Peyer's patch (tissue), 4 donors: ENCODE results near the gene C1orf87. TPM values are rescaled to one million over a fixed set of nuclear protein-coding genes. Genes with fewer than 3 reads are reported as not detected.

Experiments
- DNase-seq, 3 donors: peaks; one replicate each; pipeline ENCODE4 v3.0.0-alpha.2; 2017 to 2019
- H3K27ac ChIP-seq, 4 donors: fragments of 200-600 bp; sonication (generic); one replicate each; pipeline ENCODE4 v1.5.1; 2016 to 2019
- H3K27me3 ChIP-seq, 2 donors: fragments of 200-600 bp; sonication (generic); one replicate each; pipeline ENCODE4 v1.5.1; 2019
- H3K36me3 ChIP-seq, 3 donors: fragments of 200-600 bp; sonication (generic); one replicate each; pipeline ENCODE4 v1.5.1; 2016 to 2019
- H3K4me1 ChIP-seq, 4 donors: fragments of 200-600 bp; sonication (generic); one replicate each; pipeline ENCODE4 v1.5.1; 2016 to 2019
- H3K4me3 ChIP-seq, 4 donors: fragments of 200-600 bp; sonication (generic); 1 replicate in 3 of 4; 2 replicates in 1 of 4; pipeline ENCODE4 v1.5.1; 2016 to 2019; ENCODE audit warnings: mild to moderate bottlenecking in 1 of 4
- H3K9me3 ChIP-seq, 4 donors: fragments of 200-600 bp; sonication (generic); one replicate each; pipeline ENCODE4 v1.5.1; 2016 to 2019; ENCODE audit warnings: mild to moderate bottlenecking in 1 of 4
- CTCF ChIP-seq, 6 experiments: fragments of 450-650 bp in 4 of 6; fragments of 200-600 bp in 2 of 6; sonication (generic) in 1 of 6; IDR thresholded peaks; one replicate each; pipeline ENCODE4 v1.5.1; 2017 to 2019; ENCODE audit warnings: antibody characterized with exemption in 6 of 6, mild to moderate bottlenecking in 3 of 6, moderate library complexity in 1 of 6
- POLR2A ChIP-seq, 2 donors: fragments of 450-650 bp; IDR thresholded peaks; one replicate each; pipeline ENCODE4 v1.5.1; 2017; ENCODE audit warnings: antibody characterized with exemption in 2 of 2, mild to moderate bottlenecking in 2 of 2, moderate library complexity in 2 of 2
- total RNA-seq, 4 donors: library from RNA; depleted of rRNA; stranded (reverse); fragments of >200 nt; gene quantifications; one replicate each; pipeline ENCODE4 v1.1.0, GENCODE V29; 2016

C1orf87 gene
- not detected for total RNA-seq

- TF ChIP-seq CTCF (IDR thresholded peaks at IDR 0.05), result no peak
- TF ChIP-seq POLR2A (IDR thresholded peaks at IDR 0.05), result no peak
- H3K9me3 ChIP-seq, result no peaks in the 10 kb centered on the region
- H3K4me3 ChIP-seq, result peak within 1 kb of the TSS in 1 of 4 donors; percentile 14
- DNase-seq, result peak in 1 of 3 donors; percentile 46
- no peaks in the 10 kb centered on the region for H3K36me3 ChIP-seq
- H3K4me1 ChIP-seq, result no peaks in the 10 kb centered on the region
- peaks cover 0 to 3% of the 10 kb centered on the region in 2 donors for H3K27me3 ChIP-seq
- no peak within 1 kb of the TSS for H3K27ac ChIP-seq
Observed at GRCh38 chr1:60073605-60074278, at the start of gene C1orf87. C1orf87 (minus strand) TSS chr1:60073770; CDS start chr1:60072643, 1,127 bp downstream.

- Histone ChIP-seq H3K9me3 (no peaks in the 10 kb centered on the region), H3K27me3 (no peaks in the 10 kb centered on the region), H3K4me1 (no peaks in the 10 kb centered on the region), H3K27ac (no peak overlapping the region), H3K36me3 (no peaks in the 10 kb centered on the region), H3K4me3 (no peak overlapping the region)
- TF ChIP-seq POLR2A (IDR thresholded peaks at IDR 0.05) (no peak), CTCF (IDR thresholded peaks at IDR 0.05) (no peak)
- no peak for DNase-seq
Observed at GRCh38 chr1:60118085-60118484, 44.5 kb upstream of the C1orf87 start.

DNA sequence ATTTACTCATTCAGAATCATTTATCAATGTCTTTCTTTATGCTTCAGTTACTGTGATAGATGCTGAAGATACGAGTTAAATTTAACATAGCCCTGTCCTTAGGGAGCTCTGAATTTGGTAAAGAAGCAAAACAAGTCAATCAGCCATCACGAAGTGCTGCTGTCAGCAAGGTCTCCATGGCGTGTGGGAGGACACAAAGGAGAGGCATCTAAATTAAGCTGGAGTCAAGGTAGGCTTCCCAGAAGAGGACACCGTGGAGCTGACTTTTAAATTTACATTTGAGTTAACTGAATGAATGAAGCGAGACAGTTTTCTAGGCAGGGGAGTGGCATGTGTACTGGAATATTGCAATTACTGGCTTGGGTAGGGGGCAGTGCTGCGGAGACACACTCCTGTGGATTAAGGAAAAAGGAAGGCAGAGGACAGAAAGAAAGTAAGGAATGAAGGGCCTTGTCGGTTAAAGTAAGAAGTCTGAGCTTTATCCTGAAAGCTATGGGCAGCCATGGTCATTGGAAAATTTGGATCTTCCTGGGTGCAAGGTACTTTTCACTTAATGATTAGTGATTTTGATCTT, 41.3 kb upstream of the C1orf87 start:
- Histone ChIP-seq H3K27ac (no peak overlapping the region), H3K36me3 (no peaks in the 10 kb centered on the region), H3K27me3 (no peaks in the 10 kb centered on the region), H3K9me3 (no peaks in the 10 kb centered on the region), H3K4me3 (no peak overlapping the region), H3K4me1 (no peaks in the 10 kb centered on the region)
- DNase-seq, result no peak
- TF ChIP-seq POLR2A (IDR thresholded peaks at IDR 0.05), result no peak
- no peak for TF ChIP-seq CTCF (IDR thresholded peaks at IDR 0.05)

- no peak overlapping the region for H3K4me3 ChIP-seq
- no peak overlapping the region for H3K27ac ChIP-seq
- no peaks in the 10 kb centered on the region for H3K27me3 ChIP-seq
- no peak for DNase-seq
- H3K4me1 ChIP-seq, result no peaks in the 10 kb centered on the region
- H3K36me3 ChIP-seq, result no peaks in the 10 kb centered on the region
- no peaks in the 10 kb centered on the region for H3K9me3 ChIP-seq
- no peak for TF ChIP-seq CTCF (IDR thresholded peaks at IDR 0.05)
- TF ChIP-seq POLR2A (IDR thresholded peaks at IDR 0.05), result no peak
Observed at GRCh38 chr1:60113596-60113995, 40.0 kb upstream of the C1orf87 start.

DNA sequence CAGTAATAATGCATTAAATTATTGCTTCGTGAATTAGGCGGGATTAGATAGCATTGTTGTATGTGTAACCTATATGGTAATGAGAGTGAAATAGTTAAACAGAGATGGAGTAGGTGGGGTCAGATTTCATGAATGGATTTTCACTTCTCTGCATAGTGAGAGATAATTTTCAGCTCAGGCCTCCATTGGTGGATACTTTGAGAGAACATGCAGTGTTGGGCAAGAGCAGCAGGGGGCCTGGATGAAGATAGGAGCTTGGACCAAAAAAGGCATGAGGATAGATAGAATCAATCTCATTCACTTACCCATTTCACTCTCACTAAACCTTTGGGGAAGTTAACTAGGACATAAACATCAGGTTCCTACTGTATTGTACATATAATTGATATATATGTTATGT, 39.5 kb upstream of the C1orf87 start:
- no peak for DNase-seq
- TF ChIP-seq POLR2A (IDR thresholded peaks at IDR 0.05), result no peak
- TF ChIP-seq CTCF (IDR thresholded peaks at IDR 0.05), result no peak

More for the DNA sequence above, 39.5 kb upstream of the C1orf87 start:
- no peak overlapping the region for H3K27ac ChIP-seq
- H3K27me3 ChIP-seq, result no peaks in the 10 kb centered on the region
- no peaks in the 10 kb centered on the region for H3K9me3 ChIP-seq
- H3K4me1 ChIP-seq, result no peaks in the 10 kb centered on the region
- H3K36me3 ChIP-seq, result no peaks in the 10 kb centered on the region
- no peak overlapping the region for H3K4me3 ChIP-seq
